ENCODE measurements around the gene TLK2.

- no peak for TF ChIP-seq ATF2 (tag by site-specific recombination; IDR thresholded peaks at IDR 0.05; ENCODE audit: low read depth)
- no peak for TF ChIP-seq ZNF23 (tag by site-specific recombination; IDR thresholded peaks at IDR 0.05; ENCODE audit: borderline replicate concordance)
- TF ChIP-seq CTCF (tag by site-specific recombination; IDR thresholded peaks at IDR 0.05) = no peak
- TF ChIP-seq ZNF19 (tag by site-specific recombination; IDR thresholded peaks at IDR 0.05; ENCODE audit: low read depth) = no peak
- TF ChIP-seq HOXA7 (CRISPR knock-in tag; IDR thresholded peaks at IDR 0.05; ENCODE audit: borderline replicate concordance) = no peak
- TF ChIP-seq PRDM1 (tag by site-specific recombination; IDR thresholded peaks at IDR 0.05) = no peak
- TF ChIP-seq ZNF274 (IDR thresholded peaks at IDR 0.05; ENCODE audit: low read length) = no peak
- TF ChIP-seq ZNF274 (tag by site-specific recombination; IDR thresholded peaks at IDR 0.05; ENCODE audit: borderline replicate concordance) = no peak
- TF ChIP-seq TCF7L2 (IDR thresholded peaks at IDR 0.05; ENCODE audit: borderline replicate concordance, low read depth, low read length) = no peak
- no peak for TF ChIP-seq ZSCAN16 (tag by site-specific recombination; IDR thresholded peaks at IDR 0.05)
- TF ChIP-seq HOXC10 (CRISPR knock-in tag; IDR thresholded peaks at IDR 0.05) = no peak
- no peak for TF ChIP-seq ZNF433 (tag by site-specific recombination; IDR thresholded peaks at IDR 0.05; ENCODE audit: low read depth)
- TF ChIP-seq ZNF280D (tag by site-specific recombination; IDR thresholded peaks at IDR 0.05) = no peak
Observed at GRCh38 chr17:62661337-62661736, 182.7 kb downstream of the TLK2 start.

Data from HEK293 (cell line).